ENCODE measurements around the gene TNRC6A. TPM values are rescaled to one million over a fixed set of nuclear protein-coding genes. Genes with fewer than 3 reads are reported as not detected.

Gene TNRC6A
- total RNA-seq, 1 donor from 2014 or later: 68.5 TPM

DNA sequence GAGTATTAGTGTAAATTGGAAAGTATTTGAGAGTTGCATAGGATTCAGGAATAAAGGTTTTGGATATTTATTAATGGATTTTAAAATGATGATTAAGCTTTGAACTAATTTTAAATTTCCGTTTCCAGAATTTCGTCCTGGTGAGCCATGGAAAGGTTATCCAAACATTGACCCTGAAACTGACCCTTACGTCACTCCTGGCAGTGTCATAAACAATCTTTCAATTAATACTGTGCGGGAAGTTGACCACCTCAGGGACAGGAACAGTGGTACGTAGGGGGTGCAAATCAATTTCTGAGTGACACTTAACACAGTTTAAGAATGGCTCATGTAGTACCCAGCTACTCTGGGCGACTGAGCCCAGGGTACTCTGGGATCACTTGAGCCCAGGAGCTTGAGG lies 87.2 kb downstream of the TNRC6A start:
- H3K4me1 Mint-ChIP-seq: no peaks in the 10 kb centered on the region
- H3K4me3 Mint-ChIP-seq: no peak overlapping the region
- peaks cover 88% of the 10 kb centered on the region for H3K36me3 Mint-ChIP-seq (ENCODE audit: low read depth)
- no peak overlapping the region for H3K27ac Mint-ChIP-seq
- intact Hi-C loops (cut with micrococcal nuclease): loop anchor here (10.0 kb wide), 1 partner anchor 108 kb away; no protein-coding TSS in a partner anchor
- no peaks in the 10 kb centered on the region for H3K9me3 Mint-ChIP-seq
- CTCF ChIA-PET: no interaction called here
- no peak for DNase-seq
- POLR2A ChIA-PET: no interaction called here
- TF ChIP-seq, protein P1, sequence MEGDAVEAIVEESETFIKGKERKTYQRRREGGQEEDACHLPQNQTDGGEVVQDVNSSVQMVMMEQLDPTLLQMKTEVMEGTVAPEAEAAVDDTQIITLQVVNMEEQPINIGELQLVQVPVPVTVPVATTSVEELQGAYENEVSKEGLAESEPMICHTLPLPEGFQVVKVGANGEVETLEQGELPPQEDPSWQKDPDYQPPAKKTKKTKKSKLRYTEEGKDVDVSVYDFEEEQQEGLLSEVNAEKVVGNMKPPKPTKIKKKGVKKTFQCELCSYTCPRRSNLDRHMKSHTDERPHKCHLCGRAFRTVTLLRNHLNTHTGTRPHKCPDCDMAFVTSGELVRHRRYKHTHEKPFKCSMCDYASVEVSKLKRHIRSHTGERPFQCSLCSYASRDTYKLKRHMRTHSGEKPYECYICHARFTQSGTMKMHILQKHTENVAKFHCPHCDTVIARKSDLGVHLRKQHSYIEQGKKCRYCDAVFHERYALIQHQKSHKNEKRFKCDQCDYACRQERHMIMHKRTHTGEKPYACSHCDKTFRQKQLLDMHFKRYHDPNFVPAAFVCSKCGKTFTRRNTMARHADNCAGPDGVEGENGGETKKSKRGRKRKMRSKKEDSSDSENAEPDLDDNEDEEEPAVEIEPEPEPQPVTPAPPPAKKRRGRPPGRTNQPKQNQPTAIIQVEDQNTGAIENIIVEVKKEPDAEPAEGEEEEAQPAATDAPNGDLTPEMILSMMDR (IDR thresholded peaks at IDR 0.05): no peak
- no peaks in the 10 kb centered on the region for H3K27me3 Mint-ChIP-seq
- ATAC-seq (ENCODE audit: low read depth): no peak

DNA sequence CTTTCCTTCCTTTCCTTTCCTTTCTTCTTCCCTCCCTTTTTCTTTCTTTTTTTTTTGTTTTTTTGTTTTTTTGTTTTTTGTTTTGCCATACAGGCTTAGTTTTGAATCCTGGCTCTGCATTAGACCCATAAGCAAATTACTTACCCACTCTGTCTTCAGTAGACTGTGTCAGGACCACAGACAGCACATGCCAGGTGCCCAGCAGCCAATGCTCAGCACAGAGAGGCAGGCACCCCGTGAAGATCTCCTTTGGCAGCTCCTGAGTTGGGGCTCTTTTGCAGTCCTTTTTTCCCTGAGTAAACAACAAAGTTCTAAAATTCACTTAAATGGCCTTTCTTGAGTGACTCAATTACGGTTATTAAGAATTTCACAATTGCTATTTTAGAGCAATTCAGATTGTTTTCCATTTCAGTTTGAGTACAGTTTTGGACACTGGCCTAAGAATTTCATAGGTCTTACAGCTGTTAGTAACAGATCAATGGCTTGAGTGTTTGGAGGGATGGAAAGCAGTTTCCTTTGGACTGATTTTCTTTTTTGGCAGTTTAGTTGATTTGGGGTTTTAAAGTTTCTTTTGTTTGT lies 90.1 kb downstream of the TNRC6A start:
- ChIA-PET POLR2A (no interaction called here), CTCF (no interaction called here)
- TF ChIP-seq, protein P1 (IDR thresholded peaks at IDR 0.05): no peak
- Mint-ChIP-seq H3K9me3 (no peaks in the 10 kb centered on the region), H3K4me1 (no peaks in the 10 kb centered on the region), H3K36me3 (ENCODE audit: low read depth) (peaks cover 91% of the 10 kb centered on the region), H3K4me3 (no peak overlapping the region), H3K27me3 (no peaks in the 10 kb centered on the region), H3K27ac (no peak overlapping the region)
- intact Hi-C loops (cut with micrococcal nuclease): loop anchor here (10.0 kb wide), 1 partner anchor 105 kb away; no protein-coding TSS in a partner anchor
- no peak for DNase-seq
- ATAC-seq (ENCODE audit: low read depth): no peak

DNA sequence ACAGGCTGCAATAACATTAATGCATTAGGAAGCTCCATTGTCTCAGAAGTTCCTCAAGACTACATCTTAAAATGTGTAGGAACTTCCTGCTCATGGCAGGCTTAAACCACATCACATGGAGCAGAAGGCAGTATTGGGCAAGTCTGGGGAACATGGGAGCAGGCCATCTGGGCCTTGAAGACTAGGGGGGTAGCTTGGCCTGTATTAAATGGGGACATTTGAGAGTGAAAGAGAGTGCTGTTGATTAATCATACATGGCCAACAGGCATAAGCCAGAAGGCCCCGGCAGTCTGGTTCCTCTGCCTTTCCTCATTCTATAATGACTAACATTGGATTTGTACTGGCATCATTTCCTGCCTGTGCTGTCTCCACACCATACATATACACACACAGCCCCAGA lies 91.1 kb downstream of the TNRC6A start:
- H3K4me3 Mint-ChIP-seq: no peak overlapping the region
- peaks cover 87% of the 10 kb centered on the region for H3K36me3 Mint-ChIP-seq (ENCODE audit: low read depth)
- no peak overlapping the region for H3K27ac Mint-ChIP-seq
- ChIA-PET POLR2A (no interaction called here), CTCF (no interaction called here)
- no peaks in the 10 kb centered on the region for H3K9me3 Mint-ChIP-seq
- no peak for ATAC-seq (ENCODE audit: low read depth)
- DNase-seq: no peak
- no peaks in the 10 kb centered on the region for H3K4me1 Mint-ChIP-seq
- no peaks in the 10 kb centered on the region for H3K27me3 Mint-ChIP-seq
- intact Hi-C loops (cut with micrococcal nuclease): no loop called here
- TF ChIP-seq, protein P1 (IDR thresholded peaks at IDR 0.05): no peak

DNA sequence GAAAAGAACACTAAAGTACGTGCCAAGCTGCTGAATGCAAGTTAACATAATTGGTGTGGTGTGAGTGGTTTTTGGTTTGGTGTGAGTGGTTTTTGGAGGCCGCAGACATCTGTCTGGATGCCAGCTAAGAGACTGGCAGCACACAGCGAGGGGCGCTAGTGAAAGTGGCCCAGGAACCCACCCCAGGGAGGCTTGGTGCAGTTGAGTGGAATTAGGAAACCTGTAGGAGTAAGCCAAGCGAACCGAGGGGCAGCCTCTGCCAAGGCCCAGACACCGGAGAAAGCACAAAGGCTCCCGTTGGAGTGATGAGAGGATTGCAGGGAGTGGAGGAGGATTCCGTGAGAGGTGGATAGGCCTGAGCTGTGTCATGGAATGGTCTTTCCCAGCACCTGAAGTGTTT lies 91.7 kb downstream of the TNRC6A start:
- no peaks in the 10 kb centered on the region for H3K27me3 Mint-ChIP-seq
- intact Hi-C loops (cut with micrococcal nuclease): no loop called here
- ChIA-PET POLR2A (no interaction called here), CTCF (no interaction called here)
- H3K9me3 Mint-ChIP-seq: no peaks in the 10 kb centered on the region
- H3K27ac Mint-ChIP-seq: no peak overlapping the region
- ATAC-seq (ENCODE audit: low read depth) (no peak), DNase-seq (no peak)
- H3K36me3 Mint-ChIP-seq (ENCODE audit: low read depth): peaks cover 87% of the 10 kb centered on the region
- H3K4me1 Mint-ChIP-seq: no peaks in the 10 kb centered on the region
- no peak overlapping the region for H3K4me3 Mint-ChIP-seq
- TF ChIP-seq, protein P1 (IDR thresholded peaks at IDR 0.05): no peak

DNA sequence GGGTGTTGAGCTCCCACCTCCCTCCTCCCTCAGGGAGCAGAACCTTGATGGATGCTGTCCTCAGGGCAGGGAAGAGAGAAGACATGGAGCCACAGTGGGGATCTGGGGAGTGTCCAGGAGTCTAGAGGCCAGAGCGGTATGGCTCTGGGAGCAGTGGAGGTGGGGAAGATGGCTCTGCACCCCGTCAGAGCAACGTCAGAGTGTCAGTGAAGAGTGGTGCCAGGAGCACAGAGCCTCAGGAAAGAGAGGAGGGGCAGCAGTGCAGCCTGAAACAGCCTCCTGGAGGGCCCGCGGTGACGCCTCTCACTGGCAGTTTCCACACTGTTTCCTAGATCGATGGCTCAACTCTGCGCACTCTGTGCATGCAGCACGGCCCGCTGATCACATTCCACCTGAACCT lies 93.1 kb downstream of the TNRC6A start:
- Mint-ChIP-seq H3K27me3 (no peaks in the 10 kb centered on the region), H3K4me1 (no peaks in the 10 kb centered on the region), H3K27ac (no peak overlapping the region), H3K9me3 (no peaks in the 10 kb centered on the region), H3K36me3 (ENCODE audit: low read depth) (peaks cover 90% of the 10 kb centered on the region), H3K4me3 (no peak overlapping the region)
- CTCF ChIA-PET: no interaction called here
- DNase-seq: no peak
- TF ChIP-seq, protein P1 (IDR thresholded peaks at IDR 0.05): no peak
- POLR2A ChIA-PET: no interaction called here
- intact Hi-C loops (cut with micrococcal nuclease): no loop called here
- no peak for ATAC-seq (ENCODE audit: low read depth)
